Measurements from ENCODE around the gene INTU.
"Not testable (repeated sequence)": the region's sequence is repeated elsewhere in the genome, so short reads cannot be mapped to it uniquely, and the experiment has no call there.

INTU gene

DNA sequence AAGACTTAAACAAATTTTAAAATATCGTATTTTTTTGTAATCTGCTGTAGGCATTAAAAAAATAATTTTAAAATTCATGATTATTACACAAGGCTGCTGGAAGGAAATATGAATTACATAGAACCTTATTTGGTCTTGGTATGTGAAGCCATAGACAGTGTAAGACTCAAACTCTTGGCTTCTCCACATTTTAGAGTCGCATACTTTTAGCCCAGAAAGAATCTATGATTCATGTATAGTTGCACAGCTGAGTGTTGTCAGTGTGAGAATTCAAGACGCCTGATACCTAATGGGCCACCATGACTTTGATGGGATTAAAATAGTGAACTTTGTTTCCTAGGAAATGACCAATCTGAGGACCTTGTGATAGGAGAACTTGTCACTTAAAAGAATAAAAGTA is 1.4 kb downstream of the INTU start:
- no peak overlapping the region for H3K4me2 ChIP-seq
- H3K9me3 ChIP-seq (replicated peaks in 1 of 11): peaks cover 0 to 9% (median 8%) of the 10 kb centered on the region in 11 experiments; a peak in 11 of 22 replicates
- H3K4me1 ChIP-seq: peaks cover 0 to 7% (median 0%) of the 10 kb centered on the region in 10 experiments; a peak in 4 of 20 replicates
- no peaks in the 10 kb centered on the region for H3K36me3 ChIP-seq
- no peaks in the 10 kb centered on the region for H3K27me3 ChIP-seq
- H4K20me1 ChIP-seq: no peaks in the 10 kb centered on the region
- no peak overlapping the region for H3K4me3 ChIP-seq
- H3K9ac ChIP-seq: no peak overlapping the region
- TF ChIP-seq Cebpa-rat (IDR thresholded peaks at IDR 0.05): no peak
- no peak overlapping the region for H3K27ac ChIP-seq

DNA sequence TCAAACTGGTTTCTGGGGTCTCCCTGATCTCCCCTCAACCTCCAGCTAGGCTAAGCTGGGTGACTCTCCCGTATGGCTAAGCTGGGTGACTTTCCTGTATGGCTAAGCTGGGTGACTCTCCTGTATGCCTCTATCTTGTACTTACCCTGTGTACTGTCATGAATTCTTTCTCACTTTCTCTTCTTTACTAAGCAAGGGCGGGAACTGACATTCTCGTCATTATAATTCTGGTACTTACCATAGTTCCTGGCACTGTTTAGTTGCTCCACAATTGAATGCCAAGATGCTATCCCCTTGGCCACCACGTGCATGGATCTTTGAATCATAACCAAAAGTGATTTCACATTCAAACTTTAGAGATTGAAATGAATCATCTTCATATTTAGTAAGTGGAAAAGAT is 8.8 kb downstream of the INTU start:
- Histone ChIP-seq H3K27me3 (no peaks in the 10 kb centered on the region), H3K9me3 (replicated peaks in 1 of 11) (no peaks in the 10 kb centered on the region), H4K20me1 (no peaks in the 10 kb centered on the region), H3K36me3 (no peaks in the 10 kb centered on the region), H3K4me1 (no peaks in the 10 kb centered on the region), H3K4me2 (no peak overlapping the region), H3K27ac (no peak overlapping the region), H3K9ac (no peak overlapping the region), H3K4me3 (no peak overlapping the region)
- no peak for TF ChIP-seq Cebpa-rat (IDR thresholded peaks at IDR 0.05)

DNA sequence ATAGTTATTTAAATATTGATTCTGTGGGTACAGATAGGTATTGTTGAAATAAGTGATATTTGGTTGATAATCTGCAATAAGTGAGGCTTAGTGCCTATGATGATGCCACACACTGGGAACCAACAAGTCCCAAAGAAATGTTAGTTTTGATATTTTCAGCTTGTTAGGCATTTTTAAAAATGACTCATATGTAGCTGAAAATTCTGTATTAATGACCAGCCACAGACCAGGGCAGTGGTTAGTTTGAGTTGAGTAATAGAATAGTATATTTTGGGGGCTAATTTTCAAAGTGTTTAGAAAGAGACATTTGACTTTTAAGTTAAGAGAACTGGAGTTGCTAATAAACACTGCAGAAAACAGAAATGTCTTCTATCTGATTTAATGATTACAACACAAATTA is 9.4 kb downstream of the INTU start:
- Histone ChIP-seq H3K9ac (no peak overlapping the region), H3K27ac (no peak overlapping the region), H3K4me1 (no peaks in the 10 kb centered on the region), H3K27me3 (no peaks in the 10 kb centered on the region), H3K36me3 (no peaks in the 10 kb centered on the region), H3K4me3 (no peak overlapping the region), H4K20me1 (no peaks in the 10 kb centered on the region), H3K4me2 (no peak overlapping the region), H3K9me3 (replicated peaks in 1 of 11) (no peaks in the 10 kb centered on the region)
- TF ChIP-seq Cebpa-rat (IDR thresholded peaks at IDR 0.05): no peak

DNA sequence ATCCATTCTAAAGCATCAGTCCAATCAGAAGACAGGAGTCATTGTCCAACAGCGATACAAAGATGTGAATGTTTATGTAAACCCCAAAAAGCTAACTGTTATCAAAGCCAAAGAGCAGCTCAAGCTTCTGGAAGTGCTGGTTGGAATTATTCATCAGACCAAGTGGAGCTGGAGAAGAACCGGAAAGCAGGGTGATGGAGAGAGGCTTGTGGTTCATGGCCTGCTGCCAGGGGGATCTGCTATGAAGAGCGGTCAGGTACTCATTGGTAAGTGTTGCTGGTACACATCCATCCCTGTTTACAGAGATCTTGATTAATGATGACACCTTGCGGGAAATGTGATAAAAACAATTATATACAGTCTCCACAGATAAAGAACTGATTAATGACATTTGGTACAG is 11.0 kb downstream of the INTU start:
- H3K27me3 ChIP-seq: no peaks in the 10 kb centered on the region
- H3K4me3 ChIP-seq: no peak overlapping the region
- no peaks in the 10 kb centered on the region for H3K4me1 ChIP-seq
- H3K36me3 ChIP-seq: no peaks in the 10 kb centered on the region
- no peaks in the 10 kb centered on the region for H3K9me3 ChIP-seq (replicated peaks in 1 of 11)
- H3K27ac ChIP-seq: no peak overlapping the region
- no peaks in the 10 kb centered on the region for H4K20me1 ChIP-seq
- no peak overlapping the region for H3K4me2 ChIP-seq
- no peak for TF ChIP-seq Cebpa-rat (IDR thresholded peaks at IDR 0.05)
- no peak overlapping the region for H3K9ac ChIP-seq

DNA sequence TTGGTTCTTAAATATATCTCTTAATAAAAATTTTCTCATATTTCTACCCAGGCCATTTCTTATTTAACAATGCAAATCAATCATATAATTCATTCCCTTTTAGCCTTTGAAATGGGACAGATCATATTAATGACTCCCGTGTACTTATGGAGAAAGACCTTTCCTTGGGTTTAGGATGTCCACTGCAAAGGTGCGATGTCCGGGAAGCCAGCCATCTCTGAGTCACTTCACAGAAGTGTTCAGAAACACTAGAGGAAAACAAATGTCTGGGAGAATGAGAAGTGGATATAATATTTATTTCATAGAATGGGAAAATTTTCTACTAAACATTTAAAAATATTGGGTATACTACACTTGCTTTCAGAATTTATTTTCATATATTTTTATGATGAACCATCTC is 15.3 kb downstream of the INTU start:
- H3K36me3 ChIP-seq: no peaks in the 10 kb centered on the region
- H3K4me2 ChIP-seq: no peak overlapping the region
- no peak for TF ChIP-seq Cebpa-rat (IDR thresholded peaks at IDR 0.05)
- H4K20me1 ChIP-seq: no peaks in the 10 kb centered on the region
- no peak overlapping the region for H3K9ac ChIP-seq
- no peaks in the 10 kb centered on the region for H3K9me3 ChIP-seq (replicated peaks in 1 of 11)
- H3K4me3 ChIP-seq: no peak overlapping the region
- no peak overlapping the region for H3K27ac ChIP-seq
- no peaks in the 10 kb centered on the region for H3K4me1 ChIP-seq
- no peaks in the 10 kb centered on the region for H3K27me3 ChIP-seq

DNA sequence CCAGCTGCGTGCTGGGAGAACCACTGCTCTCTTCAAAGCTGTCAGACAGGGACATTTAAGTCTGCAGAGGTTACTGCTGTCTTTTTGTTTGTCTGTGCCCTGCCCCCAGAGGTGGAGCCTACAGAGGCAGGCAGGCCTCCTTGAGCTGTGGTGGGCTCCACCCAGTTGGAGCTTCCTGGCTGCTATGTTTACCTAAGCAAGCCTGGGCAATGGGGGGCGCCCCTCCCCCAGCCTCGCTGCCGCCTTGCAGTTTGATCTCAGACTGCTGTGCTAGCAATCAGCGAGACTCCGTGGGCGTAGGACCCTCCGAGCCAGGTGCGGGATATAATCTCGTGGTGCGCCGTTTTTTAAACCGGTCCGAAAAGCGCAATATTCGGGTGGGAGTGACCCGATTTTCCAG is 22.8 kb downstream of the INTU start:
- not testable (repeated sequence) for H3K27ac ChIP-seq; H3K4me3 ChIP-seq; H3K4me2 ChIP-seq; H3K36me3 ChIP-seq; H3K9ac ChIP-seq; H3K9me3 ChIP-seq (replicated peaks in 1 of 11); H4K20me1 ChIP-seq; H3K27me3 ChIP-seq; H3K4me1 ChIP-seq

DNA sequence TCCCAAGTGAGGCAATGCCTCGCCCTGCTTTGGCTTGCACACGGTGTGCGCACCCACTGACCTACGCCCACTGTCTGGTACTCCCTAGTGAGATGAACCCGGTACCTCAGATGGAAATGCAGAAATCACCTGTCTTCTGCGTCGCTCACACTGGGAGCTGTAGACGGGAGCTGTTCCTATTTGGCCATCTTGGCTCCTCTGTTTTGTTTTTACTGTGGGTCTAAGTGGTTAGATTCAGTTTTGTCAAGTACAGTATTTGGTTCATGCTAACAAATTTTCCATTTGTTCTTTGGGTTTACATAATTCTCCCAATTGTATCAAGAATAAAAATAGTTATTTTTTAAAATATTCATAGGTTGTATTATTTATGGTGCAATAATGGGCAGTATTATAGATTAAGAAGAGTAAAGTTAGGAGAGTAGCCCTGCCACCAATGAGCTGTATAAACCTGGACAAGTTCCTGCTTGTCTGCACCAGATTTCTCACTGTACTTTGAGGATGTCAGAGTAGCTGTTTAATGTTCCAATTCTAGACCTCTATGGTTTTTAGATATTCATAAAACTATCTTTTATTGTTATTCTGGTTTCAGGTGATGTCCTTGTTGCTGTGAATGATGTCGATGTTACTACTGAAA is 23.4 kb downstream of the INTU start:
- no peak overlapping the region for H3K4me3 ChIP-seq

DNA sequence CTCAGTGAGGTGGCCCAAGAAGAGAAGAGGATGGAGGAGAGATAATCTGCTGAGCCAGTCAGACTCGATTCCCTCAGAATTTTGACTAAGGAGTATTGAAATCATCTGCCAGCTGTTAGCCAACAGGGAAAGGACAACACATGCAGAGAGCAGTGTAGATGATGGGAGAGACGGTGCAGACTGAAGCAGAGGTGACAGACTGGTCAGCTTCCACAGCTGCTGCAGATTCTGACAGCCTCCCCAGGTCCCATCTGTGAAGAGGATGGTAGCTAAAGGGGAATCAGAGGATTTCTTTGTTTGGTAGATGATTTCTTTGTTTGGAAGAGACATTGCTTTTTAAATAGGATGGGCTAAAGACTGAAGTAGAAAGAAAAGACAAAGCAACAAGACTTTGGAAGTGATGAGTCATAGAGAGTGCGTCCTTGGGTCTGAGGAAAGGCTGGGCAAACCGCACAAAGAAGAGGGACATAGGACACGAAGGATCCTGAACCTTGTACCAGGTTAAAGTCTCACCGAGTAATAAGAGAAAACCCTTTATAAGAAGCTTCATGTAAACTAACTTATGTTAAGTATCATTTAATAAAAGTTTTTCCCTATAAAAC is 27.6 kb downstream of the INTU start:
- H4K20me1 ChIP-seq: no peaks in the 10 kb centered on the region
- H3K36me3 ChIP-seq: no peaks in the 10 kb centered on the region
- no peaks in the 10 kb centered on the region for H3K27me3 ChIP-seq
- H3K9ac ChIP-seq: no peak overlapping the region
- no peak for TF ChIP-seq Cebpa-rat (IDR thresholded peaks at IDR 0.05)
- H3K4me3 ChIP-seq: no peak overlapping the region
- no peak overlapping the region for H3K4me2 ChIP-seq
- no peaks in the 10 kb centered on the region for H3K9me3 ChIP-seq (replicated peaks in 1 of 11)
- H3K4me1 ChIP-seq: no peaks in the 10 kb centered on the region
- H3K27ac ChIP-seq: no peak overlapping the region

More for the DNA sequence above, 23.4 kb downstream of the INTU start:
- H4K20me1 ChIP-seq: no peaks in the 10 kb centered on the region
- H3K4me2 ChIP-seq: no peak overlapping the region
- TF ChIP-seq Cebpa-rat (IDR thresholded peaks at IDR 0.05): no peak
- H3K9me3 ChIP-seq (replicated peaks in 1 of 11): no peaks in the 10 kb centered on the region
- H3K27me3 ChIP-seq: no peaks in the 10 kb centered on the region
- H3K36me3 ChIP-seq: no peaks in the 10 kb centered on the region
- no peak overlapping the region for H3K9ac ChIP-seq
- no peak overlapping the region for H3K27ac ChIP-seq
- no peaks in the 10 kb centered on the region for H3K4me1 ChIP-seq

DNA sequence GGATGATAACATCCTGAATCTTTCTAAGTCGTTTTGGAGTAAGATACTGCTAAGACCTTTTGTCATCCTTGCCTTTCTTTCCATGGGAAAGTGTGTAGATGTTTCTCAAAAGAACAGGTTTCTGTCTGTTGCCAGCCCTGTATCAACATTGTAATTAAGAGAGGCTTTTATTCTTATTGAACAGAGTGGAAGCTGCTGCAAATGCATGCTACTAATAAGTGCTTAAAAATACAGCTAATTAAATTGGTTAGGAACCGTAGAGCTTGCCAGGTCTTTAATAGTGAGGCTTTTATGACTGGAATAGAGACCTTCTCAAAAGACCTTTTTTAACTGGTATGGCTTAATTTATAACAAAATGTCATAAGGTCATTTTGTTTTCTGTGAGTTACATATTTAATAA is 34.4 kb downstream of the INTU start:
- no peak overlapping the region for H3K4me2 ChIP-seq

DNA sequence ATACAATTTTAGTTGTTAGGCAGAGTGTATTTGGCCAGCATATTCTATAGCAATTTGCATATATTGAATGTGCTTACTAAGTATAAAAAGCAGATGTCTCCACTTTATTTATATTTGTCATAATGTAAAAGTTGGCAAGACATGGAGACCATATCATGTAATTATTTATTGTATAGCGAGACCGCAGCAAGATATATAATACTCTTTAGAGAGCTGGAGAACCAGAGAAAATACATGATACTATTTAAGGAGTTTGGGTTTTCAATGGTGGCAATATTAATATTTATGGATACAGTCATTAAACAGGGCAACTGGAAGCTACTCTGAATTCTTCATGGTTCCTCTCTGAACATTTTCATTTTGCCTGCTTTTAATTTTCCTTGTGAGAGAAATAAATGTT is 35.0 kb downstream of the INTU start:
- H4K20me1 ChIP-seq: no peaks in the 10 kb centered on the region
- H3K36me3 ChIP-seq: no peaks in the 10 kb centered on the region
- no peak overlapping the region for H3K9ac ChIP-seq
- no peaks in the 10 kb centered on the region for H3K9me3 ChIP-seq (replicated peaks in 1 of 11)
- H3K4me3 ChIP-seq: no peak overlapping the region
- no peaks in the 10 kb centered on the region for H3K4me1 ChIP-seq
- no peaks in the 10 kb centered on the region for H3K27me3 ChIP-seq
- TF ChIP-seq Cebpa-rat (IDR thresholded peaks at IDR 0.05): no peak
- no peak overlapping the region for H3K27ac ChIP-seq
- no peak overlapping the region for H3K4me2 ChIP-seq

More for the DNA sequence above, 34.4 kb downstream of the INTU start:
- H3K27ac ChIP-seq: no peak overlapping the region
- H3K4me1 ChIP-seq: no peaks in the 10 kb centered on the region
- no peaks in the 10 kb centered on the region for H4K20me1 ChIP-seq
- no peaks in the 10 kb centered on the region for H3K36me3 ChIP-seq
- H3K9me3 ChIP-seq (replicated peaks in 1 of 11): no peaks in the 10 kb centered on the region
- TF ChIP-seq Cebpa-rat (IDR thresholded peaks at IDR 0.05): no peak
- H3K9ac ChIP-seq: no peak overlapping the region
- no peaks in the 10 kb centered on the region for H3K27me3 ChIP-seq
- no peak overlapping the region for H3K4me3 ChIP-seq

Measured in BLaER1 treated with 17β-estradiol and CSF1 and Interleukin-3, amounts not matched to agents 10 nM and 100 nM (cell line).